ENCODE results near the gene PLK3.
A peak's percentile ranks its signal among the peaks of the same experiment; 100 is the strongest.
"Not testable (repeated sequence)": the region's sequence is repeated elsewhere in the genome, so short reads cannot be mapped to it uniquely, and the experiment has no call there.

Gene PLK3

GRCh38 chr1:44799770-44800584, at the start of gene PLK3:
Gene PLK3 (plus strand): TSS chr1:44800377. CDS start chr1:44800464, 87 bp downstream.
- DNase-seq = peak; percentile 98 to 99
- peak; percentile 93 for TF ChIP-seq POLR2A (IDR thresholded peaks at IDR 0.05; ENCODE audit: low read length)
- TF ChIP-seq GATA1 (IDR thresholded peaks at IDR 0.05; ENCODE audit: low read depth, low read length) = no peak

GRCh38 chr1:44757420-44757819, 42.8 kb upstream of the PLK3 start:
- TF ChIP-seq GATA1 (IDR thresholded peaks at IDR 0.05; ENCODE audit: low read depth, low read length) (no peak), POLR2A (IDR thresholded peaks at IDR 0.05; ENCODE audit: low read length) (no peak)
- DNase-seq = no peak

GRCh38 chr1:44759077-44759476, 41.1 kb upstream of the PLK3 start:
- no peak for TF ChIP-seq GATA1 (IDR thresholded peaks at IDR 0.05; ENCODE audit: low read depth, low read length)
- no peak for TF ChIP-seq POLR2A (IDR thresholded peaks at IDR 0.05; ENCODE audit: low read length)
- DNase-seq = no peak

GRCh38 chr1:44760876-44761275, 39.3 kb upstream of the PLK3 start:
- no peak for TF ChIP-seq GATA1 (IDR thresholded peaks at IDR 0.05; ENCODE audit: low read depth, low read length)
- TF ChIP-seq POLR2A (IDR thresholded peaks at IDR 0.05; ENCODE audit: low read length) = no peak
- no peak for DNase-seq

GRCh38 chr1:44766421-44766820, 33.8 kb upstream of the PLK3 start:
- not testable (repeated sequence) for DNase-seq

GRCh38 chr1:44775078-44775929, 24.9 kb upstream of the PLK3 start, which contains the start of gene RPS8:
Gene RPS8 (plus strand): TSS chr1:44775540. CDS start chr1:44775597, 57 bp downstream.
- peak; percentile 96 to 97 for DNase-seq

GRCh38 chr1:44775930-44776729, 24.0 kb upstream of the PLK3 start:
- TF ChIP-seq POLR2A (IDR thresholded peaks at IDR 0.05; ENCODE audit: low read length) (no peak), GATA1 (IDR thresholded peaks at IDR 0.05; ENCODE audit: low read depth, low read length) (no peak)
- peak; percentile 53 to 69 for DNase-seq

More at GRCh38 chr1:44775078-44775929, 24.9 kb upstream of the PLK3 start, which contains the start of gene RPS8:
- TF ChIP-seq POLR2A (IDR thresholded peaks at IDR 0.05; ENCODE audit: low read length) = peak; percentile 99
- TF ChIP-seq GATA1 (IDR thresholded peaks at IDR 0.05; ENCODE audit: low read depth, low read length) = no peak

GRCh38 chr1:44776730-44777068, 23.5 kb upstream of the PLK3 start:
- peak in 1 of 2 experiments; percentile 44 for DNase-seq
- TF ChIP-seq POLR2A (IDR thresholded peaks at IDR 0.05; ENCODE audit: low read length) (no peak), GATA1 (IDR thresholded peaks at IDR 0.05; ENCODE audit: low read depth, low read length) (no peak)

- TF ChIP-seq GATA1 (IDR thresholded peaks at IDR 0.05; ENCODE audit: low read depth, low read length) = no peak
- no peak for TF ChIP-seq POLR2A (IDR thresholded peaks at IDR 0.05; ENCODE audit: low read length)
- no peak for DNase-seq
Measured at GRCh38 chr1:44777547-44777946, 22.6 kb upstream of the PLK3 start.

GRCh38 chr1:44777969-44778635, 22.1 kb upstream of the PLK3 start:
- DNase-seq = no peak
- TF ChIP-seq POLR2A (IDR thresholded peaks at IDR 0.05; ENCODE audit: low read length) (no peak), GATA1 (IDR thresholded peaks at IDR 0.05; ENCODE audit: low read depth, low read length) (no peak)

GRCh38 chr1:44778705-44779576, 21.2 kb upstream of the PLK3 start:
- DNase-seq = no peak

GRCh38 chr1:44780583-44781121, 19.5 kb upstream of the PLK3 start:
- TF ChIP-seq POLR2A (IDR thresholded peaks at IDR 0.05; ENCODE audit: low read length) (no peak), GATA1 (IDR thresholded peaks at IDR 0.05; ENCODE audit: low read depth, low read length) (no peak)
- DNase-seq = no peak

More at GRCh38 chr1:44778705-44779576, 21.2 kb upstream of the PLK3 start:
- TF ChIP-seq GATA1 (IDR thresholded peaks at IDR 0.05; ENCODE audit: low read depth, low read length) (no peak), POLR2A (IDR thresholded peaks at IDR 0.05; ENCODE audit: low read length) (no peak)

All from erythroblast (primary cell).